CD4-positive, alpha-beta T cell treated with Interleukin-2 at 100 ng/mL for 4 hours (primary cell): ENCODE measurements around the gene ARMC6.

Experiments
- DNase-seq: peaks from one replicate; pipeline ENCODE4 v3.0.0-alpha.2; 2020; ENCODE audit warnings: low spot score

The ARMC6 gene

GRCh38 chr19:19033426-19034203 lies at the start of gene ARMC6, which contains the start of gene SUGP2:
Gene ARMC6, plus strand, starts transcription at chr19:19033603. Its CDS starts 607 bp downstream, at chr19:19034210.
Gene SUGP2, minus strand, starts transcription at chr19:19033517. Its CDS starts 2,446 bp downstream, at chr19:19031071.
- peak; percentile 89 for DNase-seq

- no peak for DNase-seq
Observed at GRCh38 chr19:18984251-18984650, 49.2 kb upstream of the ARMC6 start.

- no peak for DNase-seq
Observed at GRCh38 chr19:18985257-18985656, 48.1 kb upstream of the ARMC6 start.

- DNase-seq: no peak
Observed at GRCh38 chr19:18987456-18987855, 45.9 kb upstream of the ARMC6 start.

GRCh38 chr19:18989316-18989715 lies 44.1 kb upstream of the ARMC6 start:
- no peak for DNase-seq

- DNase-seq: no peak
Observed at GRCh38 chr19:18990128-18990708, 43.2 kb upstream of the ARMC6 start.

- no peak for DNase-seq
Observed at GRCh38 chr19:18991006-18991405, 42.4 kb upstream of the ARMC6 start.

- DNase-seq: no peak
Observed at GRCh38 chr19:18991468-18991867, 41.9 kb upstream of the ARMC6 start.

GRCh38 chr19:18992696-18993095 lies 40.7 kb upstream of the ARMC6 start:
- no peak for DNase-seq

- no peak for DNase-seq
Observed at GRCh38 chr19:18993115-18993514, 40.3 kb upstream of the ARMC6 start.

GRCh38 chr19:18995804-18996241 lies 37.6 kb upstream of the ARMC6 start:
- DNase-seq: peak; percentile 5

GRCh38 chr19:18996351-18996750 lies 37.1 kb upstream of the ARMC6 start:
- DNase-seq: no peak

- no peak for DNase-seq
Observed at GRCh38 chr19:18996796-18997394, 36.5 kb upstream of the ARMC6 start.

- no peak for DNase-seq
Observed at GRCh38 chr19:18998276-18998675, 35.1 kb upstream of the ARMC6 start.

GRCh38 chr19:18999016-18999758 lies 34.2 kb upstream of the ARMC6 start:
- no peak for DNase-seq

GRCh38 chr19:18999896-19000620 lies 33.3 kb upstream of the ARMC6 start:
- no peak for DNase-seq

- DNase-seq: no peak
Observed at GRCh38 chr19:19004144-19004543, 29.3 kb upstream of the ARMC6 start.

- DNase-seq: no peak
Observed at GRCh38 chr19:19006213-19006612, 27.2 kb upstream of the ARMC6 start.

GRCh38 chr19:19009951-19010350 lies 23.5 kb upstream of the ARMC6 start:
- no peak for DNase-seq

- no peak for DNase-seq
Observed at GRCh38 chr19:19010551-19010950, 22.9 kb upstream of the ARMC6 start.

GRCh38 chr19:19021115-19021514 lies 12.3 kb upstream of the ARMC6 start:
- DNase-seq: no peak
